Coronary artery (tissue), 2 donors: ENCODE results near the gene FKBP14.

ENCODE experiments used
- DNase-seq: peaks from one replicate; pipeline ENCODE4 v3.0.0-alpha.2; 2017; ENCODE audit warnings: low spot score
- H3K27ac ChIP-seq, 2 donors: fragments of 200-600 bp; sonication (generic); one replicate each; pipeline ENCODE4 v1.5.1; 2016 to 2019
- H3K4me3 ChIP-seq: fragments of 200-600 bp; sonication (generic); 2 replicates; pipeline ENCODE4 v1.5.1; 2016; ENCODE audit warnings: mild to moderate bottlenecking, moderate library complexity
- TF ChIP-seq, protein P1 (sequence below): fragments of 200-600 bp; sonication (generic); IDR thresholded peaks from one replicate; pipeline ENCODE4 v1.5.1; 2019; ENCODE audit warnings: antibody characterized with exemption

FKBP14 gene, protein sequence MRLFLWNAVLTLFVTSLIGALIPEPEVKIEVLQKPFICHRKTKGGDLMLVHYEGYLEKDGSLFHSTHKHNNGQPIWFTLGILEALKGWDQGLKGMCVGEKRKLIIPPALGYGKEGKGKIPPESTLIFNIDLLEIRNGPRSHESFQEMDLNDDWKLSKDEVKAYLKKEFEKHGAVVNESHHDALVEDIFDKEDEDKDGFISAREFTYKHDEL

DNA sequence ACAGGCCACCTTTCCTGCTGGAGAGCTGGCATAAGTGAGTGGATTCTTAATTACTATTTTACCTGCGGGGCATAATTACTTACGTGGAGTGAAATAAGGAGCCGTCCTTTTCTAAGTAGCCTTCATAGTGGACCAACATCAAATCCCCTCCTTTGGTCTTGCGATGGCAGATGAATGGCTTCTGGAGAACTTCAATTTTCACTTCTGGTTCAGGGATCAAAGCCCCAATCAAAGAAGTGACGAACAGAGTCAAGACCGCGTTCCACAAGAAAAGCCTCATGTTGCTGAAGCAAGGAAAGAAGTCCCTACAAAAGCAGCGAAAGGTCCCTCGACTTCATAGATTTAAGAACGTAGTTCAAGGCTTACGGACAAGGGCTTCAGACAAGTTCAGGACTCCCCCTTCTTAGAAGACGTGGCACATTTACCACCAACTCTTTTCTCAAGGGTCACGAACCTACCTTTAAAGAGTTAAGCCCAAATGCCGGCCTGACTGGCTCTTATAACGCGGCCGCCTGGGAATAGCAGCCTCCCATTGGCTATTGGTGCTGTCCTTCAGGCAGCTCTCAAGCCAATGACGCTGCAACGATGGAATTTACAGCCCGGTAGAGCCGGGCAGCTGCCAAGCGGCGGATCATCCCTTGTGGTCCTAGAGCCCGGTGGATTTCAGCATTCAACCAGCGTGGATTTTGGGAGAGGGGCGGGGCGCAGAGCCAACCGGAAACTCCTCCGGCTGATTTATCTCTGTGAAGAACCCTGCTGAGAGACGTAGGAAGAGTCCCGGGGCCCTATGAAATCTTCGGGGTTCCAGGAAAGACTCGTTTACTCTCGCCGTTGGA is at the start of gene FKBP14:
Gene FKBP14 (minus strand): TSS at position 474 of the 836 bp plus-strand sequence. CDS start 194 bp downstream, at position 280.
- Histone ChIP-seq H3K27ac (peak within 1 kb of the TSS; percentile 88 to 90), H3K4me3 (peak within 1 kb of the TSS; percentile 90)
- TF ChIP-seq, protein P1, sequence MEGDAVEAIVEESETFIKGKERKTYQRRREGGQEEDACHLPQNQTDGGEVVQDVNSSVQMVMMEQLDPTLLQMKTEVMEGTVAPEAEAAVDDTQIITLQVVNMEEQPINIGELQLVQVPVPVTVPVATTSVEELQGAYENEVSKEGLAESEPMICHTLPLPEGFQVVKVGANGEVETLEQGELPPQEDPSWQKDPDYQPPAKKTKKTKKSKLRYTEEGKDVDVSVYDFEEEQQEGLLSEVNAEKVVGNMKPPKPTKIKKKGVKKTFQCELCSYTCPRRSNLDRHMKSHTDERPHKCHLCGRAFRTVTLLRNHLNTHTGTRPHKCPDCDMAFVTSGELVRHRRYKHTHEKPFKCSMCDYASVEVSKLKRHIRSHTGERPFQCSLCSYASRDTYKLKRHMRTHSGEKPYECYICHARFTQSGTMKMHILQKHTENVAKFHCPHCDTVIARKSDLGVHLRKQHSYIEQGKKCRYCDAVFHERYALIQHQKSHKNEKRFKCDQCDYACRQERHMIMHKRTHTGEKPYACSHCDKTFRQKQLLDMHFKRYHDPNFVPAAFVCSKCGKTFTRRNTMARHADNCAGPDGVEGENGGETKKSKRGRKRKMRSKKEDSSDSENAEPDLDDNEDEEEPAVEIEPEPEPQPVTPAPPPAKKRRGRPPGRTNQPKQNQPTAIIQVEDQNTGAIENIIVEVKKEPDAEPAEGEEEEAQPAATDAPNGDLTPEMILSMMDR = no peak
- peak; percentile 98 for DNase-seq

DNA sequence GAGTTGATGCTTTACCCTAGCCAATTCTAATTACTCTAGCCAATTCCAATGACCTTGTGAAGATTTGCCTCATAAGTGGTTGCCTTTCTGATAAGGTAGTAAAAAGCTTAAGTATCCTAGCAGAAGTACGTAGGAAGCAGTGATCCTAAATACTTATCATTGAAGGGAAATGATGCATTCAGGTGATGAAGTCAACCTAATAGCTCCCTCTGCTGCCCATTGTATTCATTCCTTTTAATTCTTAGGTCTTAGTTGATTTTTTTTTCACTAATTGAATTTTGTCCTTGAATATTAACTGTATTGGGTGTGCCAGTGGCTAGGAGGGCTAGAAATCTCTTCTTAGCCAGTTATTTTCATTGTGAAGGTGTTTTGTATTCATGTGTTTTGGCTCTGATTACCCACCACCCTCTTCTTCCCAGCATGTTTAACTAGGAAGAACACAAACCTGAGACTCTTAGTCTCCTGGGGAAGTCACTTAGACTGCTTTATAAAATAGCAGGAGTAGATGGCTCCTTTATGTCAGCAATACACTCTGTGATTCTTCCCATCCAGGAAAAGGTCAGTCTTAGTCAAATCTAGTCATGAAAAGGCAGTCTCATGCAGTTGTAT is 48.0 kb upstream of the FKBP14 start:
- DNase-seq = no peak
- TF ChIP-seq, protein P1 = no peak
- H3K4me3 ChIP-seq = no peak overlapping the region
- H3K27ac ChIP-seq = no peak overlapping the region

DNA sequence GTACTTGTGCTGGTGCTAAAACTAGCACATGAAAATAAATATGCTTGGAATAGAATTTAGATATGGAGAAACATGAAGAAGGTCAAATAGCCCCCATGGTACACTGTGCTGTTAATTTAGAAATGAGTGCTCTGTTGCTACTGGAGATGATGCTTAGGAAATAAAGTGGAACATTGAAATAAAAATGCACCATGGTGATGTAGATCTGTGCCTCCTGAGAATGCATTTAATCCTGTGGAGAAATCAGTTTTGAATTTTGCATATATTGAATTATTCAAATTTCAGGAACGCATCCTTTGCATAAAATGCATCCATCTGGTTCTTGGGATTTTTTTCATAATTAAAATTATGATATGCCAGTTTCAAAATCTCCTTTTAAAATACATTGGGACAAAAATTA is 46.2 kb upstream of the FKBP14 start:
- DNase-seq = no peak
- no peak overlapping the region for H3K27ac ChIP-seq
- TF ChIP-seq, protein P1 = no peak
- no peak overlapping the region for H3K4me3 ChIP-seq

DNA sequence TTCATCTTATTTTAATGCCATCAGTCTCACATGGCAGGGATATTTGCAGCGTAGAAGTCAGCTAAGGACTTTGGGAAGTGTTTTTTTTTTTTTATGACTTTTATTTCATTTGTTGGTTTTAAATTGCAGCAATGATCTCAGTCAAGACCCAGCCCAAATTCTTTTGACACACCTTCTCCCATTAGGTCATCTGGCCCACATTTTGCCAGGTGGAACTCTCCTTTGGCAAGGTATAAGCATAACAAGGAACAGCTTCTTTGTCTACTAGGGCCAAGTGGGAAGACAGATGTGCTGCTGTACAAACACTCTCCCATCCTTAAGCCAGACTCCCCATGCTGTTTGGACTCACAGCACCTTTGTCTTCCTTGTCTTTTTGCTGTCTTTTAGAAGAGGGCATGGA is 43.5 kb upstream of the FKBP14 start:
- H3K27ac ChIP-seq = no peak overlapping the region
- no peak for DNase-seq
- no peak overlapping the region for H3K4me3 ChIP-seq
- TF ChIP-seq, protein P1 = no peak

DNA sequence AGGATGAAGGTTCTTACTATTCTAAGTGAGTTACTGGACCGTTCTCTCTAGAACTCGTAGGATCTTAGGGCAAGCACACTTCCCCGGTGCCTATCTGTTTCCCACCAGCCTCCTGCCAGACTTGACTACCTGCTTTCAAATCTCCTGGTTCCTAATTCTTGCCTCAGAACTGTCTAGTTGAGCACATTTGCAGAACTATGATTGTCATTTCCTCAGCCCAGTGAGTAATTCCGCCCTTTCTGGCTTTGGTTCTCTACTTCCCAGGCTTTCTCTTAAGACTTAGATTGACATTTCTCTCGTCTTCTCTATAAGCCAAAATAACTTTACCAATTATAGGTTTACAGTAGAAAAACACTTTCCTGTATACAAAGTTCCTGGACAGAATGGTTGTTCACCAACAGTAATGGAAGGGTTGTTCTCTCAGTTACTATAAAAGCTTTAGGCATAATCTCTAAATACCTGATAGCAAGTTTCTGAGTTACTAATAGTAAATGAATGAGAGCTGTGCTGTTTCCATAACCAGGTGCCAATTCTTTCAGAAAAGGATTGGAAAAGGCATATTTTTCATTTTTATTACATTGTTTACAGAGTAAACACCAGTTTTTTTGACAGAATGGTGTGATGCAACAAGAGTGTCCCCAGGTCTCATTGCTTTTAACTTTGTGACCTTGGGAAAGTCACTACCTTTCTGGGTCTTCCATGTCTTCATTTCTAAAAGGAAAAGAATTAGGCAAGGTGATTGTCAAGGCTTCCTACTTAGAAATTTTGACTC is 42.8 kb upstream of the FKBP14 start:
- no peak for DNase-seq
- TF ChIP-seq, protein P1 = no peak

DNA sequence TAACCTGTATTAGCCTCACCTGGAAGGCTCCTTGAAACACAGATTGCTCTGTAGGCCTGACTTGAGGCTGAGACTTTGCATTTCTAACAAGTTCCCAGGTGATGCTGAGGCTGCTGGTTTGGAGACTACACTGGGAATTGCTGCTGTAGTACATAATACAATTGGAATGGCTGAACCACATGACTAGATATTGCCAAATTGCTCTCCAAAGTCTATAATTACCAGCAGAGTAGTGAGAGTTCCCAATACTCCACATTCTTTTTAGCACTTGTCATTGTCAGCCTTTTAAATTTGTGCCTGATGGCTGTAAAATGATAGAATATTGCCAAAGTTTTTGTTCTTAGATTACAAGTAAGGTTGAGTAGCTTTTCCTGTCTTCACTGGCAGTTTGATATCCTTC is 41.6 kb upstream of the FKBP14 start:
- no peak for DNase-seq
- no peak overlapping the region for H3K27ac ChIP-seq
- TF ChIP-seq, protein P1 = no peak

More for the DNA sequence above, 42.8 kb upstream of the FKBP14 start:
- no peak overlapping the region for H3K4me3 ChIP-seq
- H3K27ac ChIP-seq = no peak overlapping the region

More for the DNA sequence above, 41.6 kb upstream of the FKBP14 start:
- no peak overlapping the region for H3K4me3 ChIP-seq
